HG02571 (cell line): ENCODE measurements around the gene APOBEC3H.

ENCODE experiments used
- ATAC-seq: cut with Tn5 transposase; IDR thresholded peaks from one replicate; pipeline ENCODE4 v1.9.1; 2021; ENCODE audit warnings: mild to moderate bottlenecking, moderate library complexity; ENCODE audit not compliant: unreplicated experiment

Gene APOBEC3H

DNA sequence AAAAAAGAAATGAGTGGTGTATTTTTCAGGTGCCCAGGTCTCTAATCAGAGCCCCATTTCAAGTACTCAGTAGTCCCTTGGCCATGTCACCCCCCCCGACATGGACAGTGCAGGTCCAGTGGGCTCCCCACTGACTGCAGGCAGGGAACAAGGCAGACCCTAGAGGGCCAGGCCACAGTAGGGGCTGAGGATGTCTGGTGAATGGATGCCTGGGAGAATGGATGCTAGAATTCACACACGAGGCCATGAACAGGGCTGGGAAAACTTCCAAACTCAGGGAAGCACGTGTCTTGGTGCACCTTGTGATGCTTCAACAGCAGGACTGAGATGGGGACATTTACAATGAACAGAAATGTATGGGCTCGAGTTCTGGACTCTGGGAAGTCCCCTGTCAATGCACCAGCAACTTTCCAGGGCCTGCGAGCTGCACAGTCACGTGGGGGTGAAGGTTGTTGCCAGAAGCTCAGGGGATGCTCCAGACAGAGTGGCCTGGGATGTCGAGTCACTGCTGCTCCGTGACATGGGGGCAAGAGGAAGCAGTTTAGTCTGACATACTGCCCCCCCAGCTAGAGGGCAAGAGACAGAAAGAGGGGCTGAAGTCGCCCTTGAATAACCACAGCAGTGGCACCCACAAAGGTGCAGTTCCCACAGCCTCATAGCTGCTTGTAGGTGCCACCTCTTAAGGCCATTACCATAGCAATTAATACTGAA lies 16.8 kb upstream of the APOBEC3H start:
- ATAC-seq, result no peak

- no peak for ATAC-seq
Observed at GRCh38 chr22:39081016-39081415, 16.0 kb upstream of the APOBEC3H start.

- no peak for ATAC-seq
Observed at GRCh38 chr22:39081598-39081997, 15.4 kb upstream of the APOBEC3H start.

DNA sequence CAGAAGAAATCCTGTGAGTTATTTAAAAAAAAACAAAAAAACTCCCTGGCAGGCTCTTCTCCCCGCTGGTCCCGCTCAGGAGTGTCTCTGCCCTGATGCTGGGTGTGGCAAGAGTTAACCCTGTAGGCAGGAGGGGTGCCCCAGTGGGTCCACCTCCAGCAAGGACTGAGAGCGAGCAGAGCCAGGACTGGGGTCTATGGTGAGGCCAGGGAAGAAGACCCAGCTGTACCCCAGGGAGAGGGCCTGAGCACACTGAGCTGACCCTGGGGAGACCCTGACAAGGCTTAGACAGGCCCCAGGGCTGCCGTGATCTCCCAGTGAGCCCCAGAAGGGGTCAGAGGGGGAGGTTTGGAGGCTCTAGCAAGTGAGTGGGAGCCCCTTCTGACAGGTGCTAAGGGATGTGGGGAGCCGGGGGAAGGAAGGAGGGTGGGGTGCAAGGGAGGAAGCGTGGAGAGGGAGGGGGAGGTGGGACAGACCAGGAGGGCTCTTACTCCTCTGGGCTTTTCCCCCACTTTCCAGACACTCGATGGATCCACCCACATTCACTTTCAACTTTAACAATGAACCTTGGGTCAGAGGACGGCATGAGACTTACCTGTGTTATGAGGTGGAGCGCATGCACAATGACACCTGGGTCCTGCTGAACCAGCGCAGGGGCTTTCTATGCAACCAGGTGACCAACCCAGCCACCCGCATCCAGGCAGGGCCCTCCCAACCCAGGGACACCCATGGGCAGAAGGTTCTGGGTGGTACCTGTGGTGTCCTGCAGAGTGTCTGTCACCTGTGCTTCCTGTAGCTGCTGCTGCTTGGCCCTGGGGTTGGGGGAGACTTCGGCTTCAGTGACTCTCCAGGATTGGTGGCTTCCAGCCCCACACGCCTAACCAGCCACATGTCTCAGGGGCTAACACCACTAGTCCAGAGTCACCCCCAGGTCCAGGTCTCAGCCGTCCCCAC lies 13.6 kb upstream of the APOBEC3H start:
- no peak for ATAC-seq

GRCh38 chr22:39084666-39085065 lies 12.4 kb upstream of the APOBEC3H start:
- ATAC-seq, result no peak

DNA sequence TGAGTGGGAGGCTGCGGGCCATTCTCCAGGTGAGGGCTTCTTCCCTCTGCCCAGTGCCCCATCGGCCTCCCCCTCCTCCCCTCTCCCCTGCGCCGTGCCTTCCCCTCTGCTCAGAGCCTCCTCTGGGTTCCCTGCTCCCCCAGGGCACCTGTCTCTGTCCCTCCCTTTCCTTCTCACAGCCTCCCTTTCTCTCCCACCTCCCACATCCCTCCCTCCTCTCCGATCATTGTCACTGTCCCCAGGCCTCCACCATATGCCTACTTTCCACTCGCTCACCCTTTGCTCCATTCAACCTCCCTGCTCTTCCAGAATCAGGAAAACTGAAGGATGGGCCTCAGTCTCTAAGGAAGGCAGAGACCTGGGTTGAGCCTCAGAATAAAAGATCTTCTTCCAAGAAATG lies 9.9 kb upstream of the APOBEC3H start:
- no peak for ATAC-seq

GRCh38 chr22:39087881-39088684 lies 9.0 kb upstream of the APOBEC3H start:
- no peak for ATAC-seq

DNA sequence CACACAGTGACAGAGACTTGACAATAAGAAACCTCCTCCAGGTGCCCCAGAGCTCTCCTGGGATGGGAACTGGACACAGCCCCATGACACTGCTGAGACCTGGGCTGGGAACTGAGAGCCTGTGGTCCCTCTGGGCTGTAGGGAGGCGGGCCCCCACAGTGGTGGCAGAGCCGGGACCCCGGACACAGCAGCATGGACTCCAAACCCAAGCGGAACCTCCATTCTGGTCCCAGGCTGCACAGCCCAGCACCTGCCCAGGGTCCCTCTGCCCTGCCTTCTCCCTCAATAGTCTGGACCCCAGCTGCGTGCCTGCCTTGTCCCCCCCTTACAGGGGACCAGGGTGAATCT lies 8.4 kb upstream of the APOBEC3H start:
- no peak for ATAC-seq

- no peak for ATAC-seq
Observed at GRCh38 chr22:39089928-39090327, 7.1 kb upstream of the APOBEC3H start.

GRCh38 chr22:39090426-39091064 lies 6.5 kb upstream of the APOBEC3H start:
- ATAC-seq, result no peak

DNA sequence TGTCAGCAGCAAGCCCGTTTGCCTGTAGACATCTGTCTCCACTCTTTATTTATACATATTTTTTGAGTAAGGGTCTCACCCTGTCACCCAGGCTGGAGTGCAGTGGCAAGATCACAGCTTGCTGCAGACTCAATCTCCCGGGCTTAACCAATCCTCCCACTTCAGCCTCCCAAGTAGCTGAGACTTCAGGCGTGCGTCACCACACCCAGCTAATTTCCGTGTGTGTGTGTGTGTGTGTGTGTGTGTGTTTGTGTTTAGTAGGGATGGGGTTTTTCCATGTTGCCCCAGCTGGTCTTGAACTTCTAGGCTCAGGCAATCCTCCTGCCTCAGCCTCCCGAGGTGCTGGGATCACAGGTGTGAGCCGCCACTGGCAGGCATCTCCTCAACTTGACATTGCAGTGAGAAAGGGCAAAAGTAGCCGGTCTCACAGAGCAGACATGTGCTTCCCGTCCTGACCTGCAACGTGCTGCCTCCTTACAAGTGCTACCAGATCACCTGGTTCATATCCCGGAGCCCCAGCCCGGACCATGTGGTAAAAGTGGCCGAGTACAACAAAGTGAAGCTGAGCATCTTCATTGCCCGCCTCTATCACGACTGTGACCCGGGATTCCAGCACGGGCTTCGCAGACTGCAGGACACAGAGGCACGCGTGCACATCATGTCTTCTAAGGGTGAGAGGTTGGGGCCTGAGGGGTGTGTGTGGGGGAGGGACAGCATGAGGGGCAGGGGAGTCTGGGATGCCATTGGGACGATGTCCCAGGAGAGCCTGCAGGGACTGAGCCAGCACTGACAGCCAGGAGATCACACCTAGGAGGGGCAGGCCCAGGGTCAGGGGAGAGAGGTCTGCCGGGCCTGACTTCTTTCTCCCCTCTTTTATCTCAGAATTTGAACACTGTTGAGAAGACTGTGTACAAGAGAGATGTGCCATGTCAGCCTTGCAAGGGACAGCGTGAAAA lies 5.6 kb upstream of the APOBEC3H start:
- no peak for ATAC-seq

- ATAC-seq, result no peak
Observed at GRCh38 chr22:39092111-39092862, 4.8 kb upstream of the APOBEC3H start.

GRCh38 chr22:39094717-39095389 lies 2.2 kb upstream of the APOBEC3H start:
- ATAC-seq, result no peak

DNA sequence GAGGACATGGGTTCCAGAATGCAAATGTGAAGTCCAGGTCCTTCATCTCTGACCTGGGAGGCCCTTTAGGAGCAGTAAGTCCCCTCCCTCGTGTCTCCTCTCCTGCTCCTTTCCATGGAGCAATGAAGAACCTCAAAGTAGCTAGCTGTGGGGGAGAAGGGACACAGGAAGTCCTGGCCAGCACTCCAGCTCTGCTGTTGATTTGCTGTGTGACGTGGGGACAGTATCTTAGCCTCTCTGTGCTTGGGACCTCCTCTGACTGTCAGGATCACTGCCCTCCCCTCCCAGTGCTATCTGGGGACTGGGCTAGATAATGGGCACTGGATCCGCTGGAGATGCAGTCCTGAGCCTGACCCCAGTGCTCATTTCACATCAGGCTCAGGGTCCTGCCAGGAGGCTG lies 1.1 kb upstream of the APOBEC3H start:
- ATAC-seq, result no peak

DNA sequence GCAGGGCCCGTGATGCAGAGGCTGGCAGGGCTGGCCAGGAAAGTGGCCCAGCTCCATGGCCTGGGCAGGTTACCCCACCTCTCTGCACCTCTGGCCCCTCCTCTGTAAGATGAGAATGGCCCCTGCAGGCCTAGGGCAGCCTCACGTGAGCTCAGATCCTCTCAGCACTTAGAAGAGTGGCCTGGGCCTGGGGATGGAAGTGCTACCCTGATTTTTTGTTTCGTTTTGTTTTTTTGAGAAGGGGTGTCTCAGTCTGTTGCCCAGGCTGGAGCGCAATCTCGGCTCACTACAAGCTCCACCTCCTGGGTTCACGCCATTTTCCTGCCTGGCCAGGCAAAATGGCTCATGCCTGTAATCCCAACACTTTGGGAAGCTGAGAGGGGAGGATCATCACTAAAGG lies 982 bp downstream of the APOBEC3H start:
- ATAC-seq, result no peak

- no peak for ATAC-seq
Observed at GRCh38 chr22:39098576-39098975, 1.5 kb downstream of the APOBEC3H start.

DNA sequence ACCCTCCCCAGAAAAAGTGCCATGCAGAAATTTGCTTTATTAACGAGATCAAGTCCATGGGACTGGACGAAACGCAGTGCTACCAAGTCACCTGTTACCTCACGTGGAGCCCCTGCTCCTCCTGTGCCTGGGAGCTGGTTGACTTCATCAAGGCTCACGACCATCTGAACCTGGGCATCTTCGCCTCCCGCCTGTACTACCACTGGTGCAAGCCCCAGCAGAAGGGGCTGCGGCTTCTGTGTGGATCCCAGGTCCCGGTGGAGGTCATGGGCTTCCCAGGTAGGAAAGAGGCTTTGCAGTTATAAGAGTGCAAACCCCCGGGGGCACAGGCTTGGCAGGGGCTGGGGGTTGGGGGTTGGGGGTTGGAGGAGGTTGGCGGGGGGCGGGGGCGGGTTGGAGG lies 4.2 kb downstream of the APOBEC3H start:
- ATAC-seq, result no peak

DNA sequence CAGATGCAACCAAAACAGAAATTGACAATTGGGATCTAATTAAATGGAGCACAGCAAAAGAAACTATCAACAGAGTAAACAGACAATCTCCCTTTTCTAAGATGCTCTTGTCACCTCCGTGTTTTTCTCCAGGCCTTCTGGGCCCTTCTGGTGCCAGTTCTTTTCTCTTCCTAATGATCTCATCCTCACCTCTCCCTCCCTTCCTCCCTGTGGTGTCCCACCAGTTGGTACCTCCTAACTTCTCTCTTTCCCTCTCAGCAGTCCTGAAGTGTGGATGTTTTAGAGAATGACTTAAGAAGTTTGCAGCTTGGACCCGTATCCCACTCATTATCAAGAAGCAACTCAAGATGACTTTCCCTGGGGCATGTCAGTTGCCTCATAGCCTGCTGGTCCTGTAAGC lies 6.4 kb downstream of the APOBEC3H start:
- ATAC-seq, result no peak

- ATAC-seq, result no peak
Observed at GRCh38 chr22:39106326-39106725, 9.3 kb downstream of the APOBEC3H start.
